SK-N-MC (cell line): Measurements from ENCODE around the gene METTL4.

ENCODE experiments used
- DNase-seq: peaks from one replicate; pipeline ENCODE4 v3.0.0-alpha.2; 2011; ENCODE audit warnings: low read depth, low spot score
- H3K27ac ChIP-seq: fragments of 200-600 bp; sonication (generic); 2 replicates; pipeline ENCODE4 v1.5.1; 2016; ENCODE audit warnings: mixed run types
- H3K36me3 ChIP-seq: fragments of 200-600 bp; sonication (generic); 2 replicates; pipeline ENCODE4 v1.6.1; 2017; ENCODE audit warnings: antibody characterized with exemption, low read length, mixed read lengths; ENCODE audit not compliant: insufficient read depth
- H3K4me3 ChIP-seq: fragments of 200-600 bp; sonication (generic); 2 replicates; pipeline ENCODE4 v1.5.1; 2016
- H3K9ac ChIP-seq: fragments of 200-600 bp; sonication (generic); 2 replicates; pipeline ENCODE4 v1.8.0; 2017; ENCODE audit warnings: mixed run types, mixed read lengths; ENCODE audit not compliant: insufficient read length
- H3K9me3 ChIP-seq: fragments of 200-600 bp; sonication (generic); 2 replicates; pipeline ENCODE4 v1.6.1; 2017; ENCODE audit warnings: low read depth, mild to moderate bottlenecking, antibody characterized with exemption, low read length, moderate library complexity, mixed read lengths
- EZH2 ChIP-seq: fragments of 200-600 bp; sonication (generic); IDR thresholded peaks from one replicate; pipeline ENCODE4 v1.6.1; 2017; ENCODE audit warnings: antibody characterized with exemption
- FOXP2 ChIP-seq: optimal IDR thresholded peaks from 2 replicates; pipeline ENCODE3; 2011; ENCODE audit warnings: mild to moderate bottlenecking, moderate library complexity; ENCODE audit not compliant: insufficient read depth; ENCODE audit errors: extremely low read length, control extremely low read depth
- POLR2AphosphoS5 ChIP-seq: IDR thresholded peaks from 2 replicates; pipeline ENCODE4 v1.6.1; 2012; ENCODE audit warnings: mild to moderate bottlenecking, low read depth, low read length, borderline replicate concordance

The METTL4 gene

DNA sequence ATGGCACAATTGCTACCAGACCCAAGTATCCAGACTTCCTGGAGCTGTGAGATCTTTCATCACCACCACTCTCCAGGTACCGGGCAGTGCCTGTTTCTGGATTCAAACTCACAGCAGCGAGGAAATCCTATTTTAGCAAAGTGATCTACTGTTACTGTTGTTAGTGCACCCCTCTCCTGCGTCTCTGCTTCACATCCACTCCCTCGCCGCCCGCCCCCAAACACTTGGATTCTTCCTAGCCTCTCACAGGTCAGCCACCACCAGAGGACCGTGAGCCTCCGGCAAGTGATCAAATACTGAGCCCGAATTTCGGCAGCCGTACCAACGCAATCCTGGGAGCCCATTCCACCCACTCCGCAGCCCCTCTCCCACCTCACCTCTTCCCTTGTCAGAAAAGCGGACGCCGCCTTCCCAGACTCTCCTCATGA lies 519 bp downstream of the METTL4 start:
- TF ChIP-seq EZH2 (no peak), POLR2AphosphoS5 (no peak), FOXP2 (no peak)
- Histone ChIP-seq H3K4me3 (peak overlapping the region; percentile 99), H3K27ac (peak overlapping the region; percentile 93), H3K9me3 (no peaks in the 10 kb centered on the region), H3K36me3 (peaks cover 44% of the 10 kb centered on the region), H3K9ac (peak overlapping the region; percentile 95)
- no peak for DNase-seq

DNA sequence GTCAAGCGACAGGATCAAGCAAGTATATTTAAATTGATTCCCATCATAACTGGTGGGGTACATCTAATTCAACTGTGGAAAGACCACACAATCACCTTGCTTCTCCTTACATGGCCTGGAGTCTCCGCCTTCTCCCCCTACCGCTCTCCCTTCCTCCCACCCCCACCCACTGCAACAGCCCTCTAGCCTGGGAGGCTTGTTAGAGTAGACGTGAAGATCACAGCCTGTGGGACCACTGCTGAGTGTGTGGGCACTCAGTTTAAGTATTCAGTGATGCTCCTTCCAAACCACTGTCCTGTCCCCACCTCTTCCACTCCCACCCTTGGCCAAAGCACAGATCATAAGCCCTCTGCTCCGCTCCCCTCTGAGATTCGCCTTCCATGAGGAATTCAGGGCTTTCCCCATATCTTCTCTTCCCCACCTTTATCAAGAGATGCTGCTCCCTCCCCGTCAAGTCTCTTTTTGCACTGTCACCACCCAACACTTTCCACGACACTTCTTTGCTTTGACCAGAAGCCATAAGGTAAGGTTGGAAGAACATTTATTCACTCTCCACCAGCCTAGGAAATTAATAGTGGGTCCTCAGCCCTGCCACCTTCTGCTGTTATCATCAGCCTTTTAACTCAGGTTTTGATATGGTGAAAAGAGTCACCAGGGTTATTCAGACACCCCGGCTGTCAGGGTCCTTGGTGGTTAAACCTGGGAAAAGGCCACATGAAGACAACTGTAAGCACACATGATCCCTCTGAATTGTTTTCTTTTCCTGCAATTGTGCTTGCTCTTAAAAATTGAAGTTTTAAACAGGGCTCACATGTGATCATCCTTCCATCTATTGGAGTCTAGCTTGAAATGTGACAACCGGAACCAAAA lies 1.7 kb downstream of the METTL4 start:
- Histone ChIP-seq H3K9me3 (no peaks in the 10 kb centered on the region), H3K9ac (peak overlapping the region; percentile 95), H3K27ac (no peak overlapping the region), H3K36me3 (peaks cover 32% of the 10 kb centered on the region), H3K4me3 (peak overlapping the region; percentile 99)
- TF ChIP-seq EZH2 (no peak), POLR2AphosphoS5 (no peak), FOXP2 (no peak)
- no peak for DNase-seq

DNA sequence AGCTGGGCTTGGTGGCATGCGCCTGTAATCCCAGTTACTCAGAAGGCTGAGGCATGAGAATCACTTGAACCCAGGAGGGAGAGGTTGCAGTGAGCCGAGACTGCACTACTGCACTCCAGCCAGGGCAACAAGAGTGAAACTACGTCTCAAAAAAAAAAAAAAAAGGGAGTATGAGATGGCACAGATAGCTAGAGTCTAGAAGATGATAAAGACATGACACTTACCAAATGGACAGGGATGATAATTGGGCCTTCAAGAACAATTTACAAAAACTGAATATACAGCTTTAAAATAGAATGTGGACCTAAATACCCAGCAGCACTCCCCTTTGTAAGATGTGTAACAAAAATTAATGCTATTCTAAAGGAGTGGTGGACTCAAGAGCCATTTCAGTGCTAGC lies 2.7 kb downstream of the METTL4 start:
- TF ChIP-seq POLR2AphosphoS5 (no peak), FOXP2 (no peak), EZH2 (no peak)
- Histone ChIP-seq H3K9ac (no peak overlapping the region), H3K4me3 (no peak overlapping the region), H3K27ac (no peak overlapping the region), H3K36me3 (peaks cover 23% of the 10 kb centered on the region; the same call in 1 of the 2 replicates), H3K9me3 (no peaks in the 10 kb centered on the region)
- no peak for DNase-seq

- H3K4me3 ChIP-seq = no peak overlapping the region
- TF ChIP-seq FOXP2 (no peak), POLR2AphosphoS5 (no peak), EZH2 (no peak)
- H3K9ac ChIP-seq = no peak overlapping the region
- no peaks in the 10 kb centered on the region for H3K9me3 ChIP-seq
- H3K36me3 ChIP-seq = peaks cover 19% of the 10 kb centered on the region; the same call in 1 of the 2 replicates
- DNase-seq = no peak
- no peak overlapping the region for H3K27ac ChIP-seq
Observed at GRCh38 chr18:2568129-2568528, 3.2 kb downstream of the METTL4 start.

DNA sequence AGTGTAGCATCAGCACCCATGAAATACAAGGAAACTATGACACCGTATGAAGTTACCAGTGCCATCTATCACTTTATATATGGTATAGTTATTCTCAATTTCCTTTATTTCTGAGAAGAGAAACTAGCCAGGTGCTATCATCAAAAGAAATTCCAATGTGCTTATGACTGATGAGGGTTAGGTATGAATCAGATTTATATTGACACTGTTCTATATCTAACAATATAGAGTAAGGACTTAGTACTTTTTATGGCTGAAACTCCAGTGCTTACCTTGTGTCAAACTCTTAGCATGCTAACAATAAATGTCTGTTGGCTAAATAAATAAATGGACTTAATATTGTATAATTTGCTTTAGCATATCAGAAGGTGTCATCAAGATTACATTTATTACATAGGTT lies 6.9 kb downstream of the METTL4 start:
- H3K27ac ChIP-seq = no peak overlapping the region

GRCh38 chr18:2559249-2559648 lies 12.1 kb downstream of the METTL4 start:
- no peak overlapping the region for H3K27ac ChIP-seq
- H3K9ac ChIP-seq = no peak overlapping the region
- no peak for DNase-seq
- H3K9me3 ChIP-seq = no peaks in the 10 kb centered on the region
- no peak overlapping the region for H3K4me3 ChIP-seq
- H3K36me3 ChIP-seq = no peaks in the 10 kb centered on the region
- no peak for TF ChIP-seq FOXP2
- TF ChIP-seq POLR2AphosphoS5 = no peak
- TF ChIP-seq EZH2 = no peak

More for the DNA sequence above, 6.9 kb downstream of the METTL4 start:
- no peaks in the 10 kb centered on the region for H3K9me3 ChIP-seq
- H3K36me3 ChIP-seq = peaks cover 17% of the 10 kb centered on the region; the same call in 1 of the 2 replicates
- DNase-seq = no peak
- H3K9ac ChIP-seq = no peak overlapping the region
- no peak overlapping the region for H3K4me3 ChIP-seq
- TF ChIP-seq EZH2 (no peak), FOXP2 (no peak), POLR2AphosphoS5 (no peak)

DNA sequence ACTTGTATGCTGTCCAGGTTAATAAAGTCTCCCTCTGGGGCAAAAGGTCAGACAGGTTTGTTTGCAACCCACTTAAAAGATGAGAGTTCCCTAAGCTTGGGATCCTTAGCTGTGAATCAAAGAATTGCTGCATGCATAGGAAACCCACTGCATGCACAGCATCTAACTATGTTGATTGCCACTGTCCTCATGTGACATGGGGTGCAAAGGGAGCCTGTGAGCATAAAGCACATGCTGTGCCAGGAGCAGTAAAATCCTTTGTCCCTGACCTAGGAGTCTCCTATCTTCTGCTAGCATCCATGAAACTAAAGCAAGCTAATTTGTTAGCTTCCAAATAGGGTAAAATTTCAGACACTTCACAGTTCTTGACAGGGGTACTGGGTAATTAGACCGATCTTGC lies 13.8 kb downstream of the METTL4 start:
- Histone ChIP-seq H3K27ac (no peak overlapping the region), H3K9me3 (no peaks in the 10 kb centered on the region), H3K36me3 (no peaks in the 10 kb centered on the region), H3K9ac (no peak overlapping the region), H3K4me3 (no peak overlapping the region)
- no peak for TF ChIP-seq EZH2
- no peak for TF ChIP-seq FOXP2
- no peak for TF ChIP-seq POLR2AphosphoS5
- no peak for DNase-seq

DNA sequence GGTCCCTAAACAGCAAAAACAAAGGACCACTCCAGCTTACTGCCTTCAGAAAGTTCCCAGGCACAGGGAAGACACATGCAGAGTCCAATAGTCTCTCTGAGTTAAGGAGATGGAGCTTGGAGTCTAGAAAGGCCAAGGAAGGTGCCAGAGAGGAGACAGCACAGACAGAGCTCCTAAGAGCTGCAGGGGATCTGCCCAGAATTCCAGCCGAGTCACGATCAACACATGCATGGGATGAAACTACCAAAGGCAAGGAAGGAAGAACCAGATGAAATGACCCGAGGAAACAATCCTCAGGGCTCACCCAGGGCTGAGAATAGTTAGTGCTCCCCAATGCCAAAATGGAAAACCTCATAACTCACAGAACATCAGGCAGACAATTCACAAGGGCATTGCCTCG lies 15.4 kb downstream of the METTL4 start:
- H3K9ac ChIP-seq = peak overlapping the region; percentile 33
- TF ChIP-seq POLR2AphosphoS5 (no peak), EZH2 (no peak), FOXP2 (no peak)
- no peaks in the 10 kb centered on the region for H3K36me3 ChIP-seq
- DNase-seq = no peak
- no peak overlapping the region for H3K4me3 ChIP-seq
- H3K27ac ChIP-seq = no peak overlapping the region
- no peaks in the 10 kb centered on the region for H3K9me3 ChIP-seq
